Astrocyte of the cerebellum (primary cell): ENCODE data around the gene NPHP4.

Experiments
- DNase-seq: peaks from one replicate; pipeline ENCODE4 v3.0.0-alpha.2; 2011; ENCODE audit warnings: low read depth
- H3K4me3 ChIP-seq: 2 replicates; pipeline ENCODE4 v1.5.1; 2011; ENCODE audit warnings: mild to moderate bottlenecking, low read depth, low read length, moderate library complexity
- in situ Hi-C: cut with HindIII; loops from 2 replicates; pipeline ENCODE4 v1.10.0; 2017; ENCODE audit warnings: low sequenced_read_pairs
- TF ChIP-seq, protein P1 (sequence below): IDR thresholded peaks from 2 replicates; pipeline ENCODE4 v1.5.1; 2012; ENCODE audit warnings: low read length, low read depth, moderate library complexity, mild to moderate bottlenecking; ENCODE audit errors: missing control alignments

NPHP4 gene

DNA sequence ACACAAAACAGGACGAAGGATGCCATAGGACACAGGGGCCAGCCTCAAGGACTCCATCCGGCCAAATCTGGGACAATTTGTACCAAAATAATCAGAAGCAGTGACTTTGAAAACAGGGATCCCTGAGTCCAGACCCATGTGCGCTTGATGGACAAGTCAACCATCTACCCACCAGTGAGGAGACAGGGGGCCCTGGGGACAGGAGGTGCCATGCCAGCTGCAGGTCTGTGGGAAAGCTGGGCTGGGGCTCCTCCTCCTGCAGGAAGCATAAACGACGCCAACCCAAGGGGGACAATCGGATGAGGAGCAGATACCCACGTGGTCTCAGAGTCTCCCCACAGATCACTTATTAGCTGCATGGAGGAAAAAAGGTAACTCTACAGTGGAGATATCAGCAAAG, 50.6 kb downstream of the NPHP4 start:
- no peak for DNase-seq
- in situ Hi-C loops = no loop called here
- no peak overlapping the region for H3K4me3 ChIP-seq
- TF ChIP-seq, protein P1, sequence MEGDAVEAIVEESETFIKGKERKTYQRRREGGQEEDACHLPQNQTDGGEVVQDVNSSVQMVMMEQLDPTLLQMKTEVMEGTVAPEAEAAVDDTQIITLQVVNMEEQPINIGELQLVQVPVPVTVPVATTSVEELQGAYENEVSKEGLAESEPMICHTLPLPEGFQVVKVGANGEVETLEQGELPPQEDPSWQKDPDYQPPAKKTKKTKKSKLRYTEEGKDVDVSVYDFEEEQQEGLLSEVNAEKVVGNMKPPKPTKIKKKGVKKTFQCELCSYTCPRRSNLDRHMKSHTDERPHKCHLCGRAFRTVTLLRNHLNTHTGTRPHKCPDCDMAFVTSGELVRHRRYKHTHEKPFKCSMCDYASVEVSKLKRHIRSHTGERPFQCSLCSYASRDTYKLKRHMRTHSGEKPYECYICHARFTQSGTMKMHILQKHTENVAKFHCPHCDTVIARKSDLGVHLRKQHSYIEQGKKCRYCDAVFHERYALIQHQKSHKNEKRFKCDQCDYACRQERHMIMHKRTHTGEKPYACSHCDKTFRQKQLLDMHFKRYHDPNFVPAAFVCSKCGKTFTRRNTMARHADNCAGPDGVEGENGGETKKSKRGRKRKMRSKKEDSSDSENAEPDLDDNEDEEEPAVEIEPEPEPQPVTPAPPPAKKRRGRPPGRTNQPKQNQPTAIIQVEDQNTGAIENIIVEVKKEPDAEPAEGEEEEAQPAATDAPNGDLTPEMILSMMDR = no peak

DNA sequence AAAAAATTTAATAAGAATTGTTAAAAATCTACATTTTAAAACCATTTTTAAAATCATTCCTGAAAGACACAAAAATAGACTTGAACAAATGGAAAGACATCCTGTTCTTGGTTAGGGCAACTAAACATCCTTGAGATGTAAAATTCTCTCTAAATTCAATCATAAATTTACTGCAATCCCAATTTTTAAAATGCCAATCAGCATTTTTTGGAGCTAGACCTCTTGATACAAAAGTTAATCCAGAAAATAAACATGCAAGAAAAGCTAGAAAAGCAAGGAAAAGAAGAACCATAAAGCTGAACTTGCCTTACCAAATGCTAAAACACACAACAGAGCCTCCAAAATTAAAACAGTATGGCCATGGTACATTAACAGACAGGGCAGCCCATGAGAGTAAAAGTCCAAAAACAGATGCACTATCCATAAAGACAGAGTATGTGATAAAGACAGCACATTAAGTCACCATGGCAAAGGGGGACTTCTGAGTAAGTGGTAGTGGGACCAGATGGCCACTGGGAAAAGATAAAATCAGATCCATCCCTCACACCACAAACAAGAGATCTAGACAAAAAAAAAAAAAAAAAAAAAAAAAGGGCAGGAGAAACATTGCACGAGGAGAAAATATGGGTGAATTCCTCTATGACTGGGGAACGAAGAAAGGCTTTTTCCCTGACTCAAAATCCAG, 51.4 kb downstream of the NPHP4 start:
- TF ChIP-seq, protein P1 = no peak
- no peak for DNase-seq
- H3K4me3 ChIP-seq = no peak overlapping the region
- in situ Hi-C loops = no loop called here

DNA sequence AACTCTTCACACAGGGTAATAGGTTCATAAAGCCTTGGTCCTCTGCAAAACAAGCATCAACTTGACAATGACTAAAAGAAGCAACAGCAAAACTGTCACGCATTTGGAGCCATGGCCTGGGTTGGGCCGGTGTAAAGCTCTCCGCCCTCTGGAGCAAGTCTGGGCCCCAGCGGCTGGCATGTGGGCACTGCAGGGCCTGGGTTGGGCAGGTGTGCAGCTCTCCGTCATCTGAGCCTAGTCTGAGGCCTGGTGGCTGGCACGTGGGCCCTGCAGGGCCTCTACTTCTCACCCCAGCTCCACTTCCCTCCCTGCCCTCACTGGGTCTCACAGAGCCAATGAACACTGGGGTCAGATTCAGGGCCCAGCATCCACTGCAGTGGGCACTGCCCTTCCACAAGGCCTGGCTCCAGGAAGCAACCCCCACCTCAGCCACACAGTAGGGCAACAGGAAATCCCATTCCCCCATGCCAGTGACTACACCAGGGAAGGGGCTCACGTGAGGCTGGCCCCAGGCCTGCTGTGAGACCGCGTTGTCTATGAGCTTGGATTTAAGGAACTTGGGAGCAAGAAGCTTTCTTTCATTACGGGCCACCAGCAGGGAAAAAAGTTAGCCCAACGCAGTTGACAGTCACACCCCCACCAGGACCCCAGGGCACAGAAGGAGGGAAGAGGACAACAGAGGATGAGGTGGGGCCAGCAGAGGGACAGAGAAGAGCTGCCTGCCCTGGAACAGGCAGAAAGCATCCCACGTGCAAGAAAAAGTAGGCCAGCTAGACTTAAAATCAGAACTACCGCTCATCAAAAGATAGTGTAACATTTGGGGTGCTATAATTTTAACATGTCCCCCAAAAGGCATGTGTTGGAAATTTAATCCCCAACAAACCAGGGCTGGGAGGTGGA, 52.7 kb downstream of the NPHP4 start:
- in situ Hi-C loops = no loop called here
- TF ChIP-seq, protein P1 = no peak
- no peak overlapping the region for H3K4me3 ChIP-seq
- no peak for DNase-seq

DNA sequence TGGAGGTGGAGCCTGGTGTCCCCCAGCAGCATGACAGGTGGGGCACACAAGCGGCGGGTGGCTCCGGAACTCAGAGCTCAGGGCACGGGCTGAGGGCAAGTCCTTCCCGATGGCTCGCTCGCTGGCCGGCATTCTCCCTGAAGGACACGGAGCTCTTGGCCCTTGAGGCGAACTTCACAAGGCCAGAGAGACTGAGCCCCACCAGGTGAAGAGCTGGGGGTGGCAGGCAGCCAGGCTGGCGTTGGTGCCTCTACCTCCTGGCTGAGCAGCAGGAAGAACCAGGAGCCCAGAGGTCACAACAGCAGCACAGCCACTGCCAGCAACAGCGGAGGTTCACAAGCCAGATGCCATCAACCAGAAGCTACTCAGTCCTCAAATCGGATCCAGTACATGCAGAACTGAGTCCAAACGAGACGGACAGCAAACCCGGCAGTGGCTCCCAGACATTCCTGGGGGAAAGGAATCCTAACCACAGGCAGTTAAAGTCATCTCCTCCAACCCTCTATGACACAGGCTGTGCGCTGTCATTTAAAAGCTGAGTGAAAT, 54.1 kb downstream of the NPHP4 start:
- H3K4me3 ChIP-seq = no peak overlapping the region
- peak; percentile 46 for DNase-seq
- TF ChIP-seq, protein P1 = no peak
- in situ Hi-C loops = no loop called here

DNA sequence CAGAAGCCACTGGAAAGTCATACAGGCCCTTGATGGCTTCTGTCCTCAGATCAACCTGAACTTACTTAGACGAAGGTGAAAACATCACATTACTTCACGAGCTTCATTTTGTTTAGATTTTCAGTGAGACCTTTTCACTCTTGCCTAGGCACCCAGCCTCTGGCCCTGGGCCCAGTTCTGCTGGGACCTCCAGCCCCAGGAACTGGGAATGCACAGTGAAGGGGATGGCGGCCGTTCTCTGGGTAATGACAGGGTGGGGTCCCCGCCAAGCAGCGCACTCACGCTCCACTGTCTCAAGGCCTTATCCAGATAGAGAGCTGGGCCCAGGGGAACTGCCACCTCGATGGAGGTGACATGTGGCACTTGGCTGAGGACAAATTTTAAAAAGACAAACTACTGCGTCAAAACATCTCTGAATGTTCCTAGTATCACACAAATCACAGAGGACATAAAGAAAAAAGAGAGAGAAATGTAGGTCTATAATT, 54.8 kb downstream of the NPHP4 start:
- in situ Hi-C loops = no loop called here
- TF ChIP-seq, protein P1 = no peak
- DNase-seq = no peak
- no peak overlapping the region for H3K4me3 ChIP-seq

DNA sequence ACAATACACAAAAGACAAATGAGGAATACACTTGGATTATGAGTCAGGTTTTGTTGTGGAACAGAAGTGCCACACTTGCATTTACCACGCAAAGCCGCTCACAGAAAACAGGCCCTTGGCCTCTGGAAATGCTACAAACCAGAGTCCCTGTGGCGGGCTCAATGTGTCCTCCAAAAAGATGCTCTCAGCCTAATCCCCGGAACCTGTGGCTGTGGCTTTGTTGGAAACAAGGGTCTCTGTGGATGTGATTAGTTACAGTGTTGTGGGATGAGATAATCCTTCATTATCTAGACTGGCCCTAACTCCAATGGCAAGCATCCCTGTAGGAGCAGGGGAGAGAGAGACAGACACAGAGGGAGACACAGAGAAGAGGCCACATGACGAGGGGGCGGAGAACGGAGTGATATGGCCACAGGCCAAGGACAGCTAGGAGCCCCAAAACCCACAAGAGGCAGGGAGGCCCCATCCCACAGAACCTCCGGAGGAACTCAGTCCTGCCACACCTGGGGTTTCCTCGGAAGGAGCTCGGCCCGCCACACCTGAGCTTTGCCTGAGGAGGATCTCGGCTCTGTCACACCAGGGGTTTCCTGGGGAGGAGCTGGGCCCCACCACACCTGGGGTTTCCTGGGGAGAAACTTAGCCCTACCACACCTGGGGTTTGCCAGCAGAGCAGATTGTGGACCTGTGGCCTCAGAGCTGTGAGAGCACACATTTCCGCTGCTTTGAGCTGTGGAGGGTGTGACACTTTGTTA, 55.4 kb downstream of the NPHP4 start:
- TF ChIP-seq, protein P1 = no peak
- in situ Hi-C loops = no loop called here
- no peak overlapping the region for H3K4me3 ChIP-seq
- DNase-seq = no peak
